Activated T-helper 2 cell treated with anti-CD3 and anti-CD28 coated beads, Interferon-gamma antibody, Interleukin-2, Interleukin-4, amounts not matched to agents 10 μg/mL and 5 μg/mL and 100 μg/mL, durations not matched to agents 14 hours and 24 hours and 36 hours (primary cell): ENCODE measurements around the gene PRDM13. TPM values are rescaled to one million over a fixed set of nuclear protein-coding genes. Genes with fewer than 3 reads are reported as not detected.
"Not testable (repeated sequence)": the region's sequence is repeated elsewhere in the genome, so short reads cannot be mapped to it uniquely, and the experiment has no call there.

Experiments used
- DNase-seq: peaks from one replicate; pipeline ENCODE4 v3.0.0; 2021; ENCODE audit warnings: low spot score
- H3K27ac Mint-ChIP-seq: one replicate; pipeline ENCODE4 v1.8.0; 2021; ENCODE audit warnings: mixed read lengths
- H3K27me3 Mint-ChIP-seq: one replicate; pipeline ENCODE4 v1.8.0; 2021; ENCODE audit warnings: low read depth, mixed read lengths
- H3K36me3 Mint-ChIP-seq: one replicate; pipeline ENCODE4 v1.8.0; 2021; ENCODE audit warnings: low read depth, mixed read lengths
- H3K4me1 Mint-ChIP-seq: one replicate; pipeline ENCODE4 v1.8.0; 2021; ENCODE audit warnings: low read depth, mixed read lengths
- H3K4me3 Mint-ChIP-seq: one replicate; pipeline ENCODE4 v1.8.0; 2021; ENCODE audit warnings: low read depth, mild to moderate bottlenecking, moderate library complexity, mixed read lengths
- H3K9me3 Mint-ChIP-seq: one replicate; pipeline ENCODE4 v1.8.0; 2021; ENCODE audit warnings: mixed read lengths
- intact Hi-C: fragments of 100-400 bp; cut with micrococcal nuclease; formaldehyde crosslinking; loops from one replicate; pipeline ENCODE4 v1.15.1; 2023
- total RNA-seq: library from RNA; stranded (reverse); gene quantifications from 2 replicates; pipeline ENCODE4 v1.2.3, GENCODE V29; 2022

PRDM13 gene
- total RNA-seq, 1 donor from 2014 or later = not detected

GRCh38 chr6:99618649-99619408 lies 12.2 kb downstream of the PRDM13 start:
- intact Hi-C loops = no loop called here
- Mint-ChIP-seq H3K27ac (no peak overlapping the region), H3K27me3 (peaks cover 81% of the 10 kb centered on the region)

GRCh38 chr6:99619409-99619762 lies 12.8 kb downstream of the PRDM13 start:
- no peak for DNase-seq
- intact Hi-C loops = no loop called here
- Mint-ChIP-seq H3K36me3 (no peaks in the 10 kb centered on the region), H3K27ac (no peak overlapping the region), H3K4me3 (no peak overlapping the region), H3K27me3 (peaks cover 84% of the 10 kb centered on the region), H3K9me3 (no peaks in the 10 kb centered on the region), H3K4me1 (peaks cover 6% of the 10 kb centered on the region)

More at GRCh38 chr6:99618649-99619408, 12.2 kb downstream of the PRDM13 start:
- peaks cover 7% of the 10 kb centered on the region for H3K4me1 Mint-ChIP-seq
- no peak for DNase-seq
- no peaks in the 10 kb centered on the region for H3K9me3 Mint-ChIP-seq
- H3K36me3 Mint-ChIP-seq = no peaks in the 10 kb centered on the region
- no peak overlapping the region for H3K4me3 Mint-ChIP-seq

- H3K27ac Mint-ChIP-seq, H3K9me3 Mint-ChIP-seq, intact Hi-C loops, H3K4me1 Mint-ChIP-seq, DNase-seq, H3K36me3 Mint-ChIP-seq, H3K4me3 Mint-ChIP-seq: not testable (repeated sequence)
- H3K27me3 Mint-ChIP-seq = peaks cover 70% of the 10 kb centered on the region
Measured at GRCh38 chr6:99622044-99622443, 15.4 kb downstream of the PRDM13 start.

GRCh38 chr6:99629293-99629692 lies 22.7 kb downstream of the PRDM13 start:
- DNase-seq = no peak
- intact Hi-C loops = no loop called here
- Mint-ChIP-seq H3K9me3 (no peaks in the 10 kb centered on the region), H3K27ac (no peak overlapping the region), H3K4me3 (no peak overlapping the region), H3K4me1 (no peaks in the 10 kb centered on the region), H3K27me3 (peaks cover 32% of the 10 kb centered on the region), H3K36me3 (no peaks in the 10 kb centered on the region)

DNA sequence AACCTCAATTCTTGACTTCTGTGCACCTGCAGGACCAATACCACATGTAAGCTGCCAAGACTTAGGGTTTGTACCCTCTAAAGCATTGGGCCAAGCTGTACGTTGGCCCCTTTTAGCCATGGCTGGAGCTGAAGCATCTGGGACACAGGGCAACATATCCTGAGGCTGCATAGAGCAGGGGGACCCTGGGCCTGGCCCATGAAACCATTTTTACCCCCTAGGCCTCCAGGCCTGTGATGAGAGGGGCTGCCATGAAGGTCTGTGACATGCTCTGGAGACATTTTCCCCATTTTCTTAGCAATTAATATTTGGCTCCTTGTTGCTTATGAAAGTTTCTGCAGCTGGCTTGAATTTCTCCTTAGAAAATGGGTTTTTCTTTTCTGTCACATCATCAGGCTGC lies 31.0 kb downstream of the PRDM13 start:
- Mint-ChIP-seq H3K36me3 (no peaks in the 10 kb centered on the region), H3K9me3 (peaks cover 12% of the 10 kb centered on the region), H3K4me1 (no peaks in the 10 kb centered on the region), H3K27ac (no peak overlapping the region), H3K4me3 (no peak overlapping the region), H3K27me3 (peaks cover 18% of the 10 kb centered on the region)
- DNase-seq = no peak
- intact Hi-C loops = no loop called here

DNA sequence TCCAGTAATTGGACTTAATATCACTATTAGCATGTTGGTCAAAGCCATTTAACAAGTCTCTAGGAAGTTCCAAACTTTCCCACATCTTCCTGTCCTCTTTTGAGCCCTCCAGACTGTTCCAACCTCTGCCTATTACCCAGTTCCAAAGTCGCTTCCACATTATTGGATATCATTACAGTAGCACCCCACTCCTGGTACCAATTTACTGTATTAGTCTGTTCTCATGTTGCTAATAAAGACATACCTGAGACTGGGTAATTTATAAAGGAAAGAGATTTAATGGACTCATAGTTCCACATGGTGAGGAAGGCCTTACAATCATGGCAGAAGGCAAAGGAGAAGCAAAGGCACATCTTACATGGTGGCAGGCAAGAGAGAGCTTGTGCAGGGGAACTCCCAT lies 31.7 kb downstream of the PRDM13 start:
- H3K36me3 Mint-ChIP-seq, H3K4me3 Mint-ChIP-seq, intact Hi-C loops, H3K27ac Mint-ChIP-seq, DNase-seq, H3K4me1 Mint-ChIP-seq: not testable (repeated sequence)
- H3K27me3 Mint-ChIP-seq = peaks cover 15% of the 10 kb centered on the region
- H3K9me3 Mint-ChIP-seq = peaks cover 12% of the 10 kb centered on the region

DNA sequence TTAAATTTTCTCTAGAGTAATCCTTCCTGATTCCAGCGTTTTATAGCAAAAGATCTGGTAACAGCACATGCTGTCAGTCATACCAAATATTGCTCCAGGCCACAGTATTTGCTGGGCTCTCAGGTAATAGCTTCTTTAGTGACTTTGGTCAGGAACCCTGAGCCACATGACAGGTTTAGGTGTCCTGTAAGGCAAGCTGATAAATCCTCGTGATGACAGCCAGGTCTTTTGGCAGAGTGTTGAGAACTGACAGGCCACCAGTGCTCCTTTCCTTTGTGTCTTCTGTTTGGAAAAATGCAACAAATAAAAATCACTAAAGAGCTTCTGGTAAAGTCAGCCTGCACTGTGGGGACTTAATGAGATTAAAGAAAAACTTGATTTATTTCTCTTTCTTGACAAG lies 34.6 kb downstream of the PRDM13 start:
- no peak for DNase-seq
- H3K4me1 Mint-ChIP-seq = no peaks in the 10 kb centered on the region
- no peaks in the 10 kb centered on the region for H3K36me3 Mint-ChIP-seq
- H3K27ac Mint-ChIP-seq = no peak overlapping the region
- no peak overlapping the region for H3K4me3 Mint-ChIP-seq
- peaks cover 12% of the 10 kb centered on the region for H3K9me3 Mint-ChIP-seq
- intact Hi-C loops = no loop called here
- H3K27me3 Mint-ChIP-seq = peaks cover 15% of the 10 kb centered on the region

GRCh38 chr6:99645986-99646385 lies 39.4 kb downstream of the PRDM13 start:
- Mint-ChIP-seq H3K27me3 (peaks cover 11% of the 10 kb centered on the region), H3K27ac (no peak overlapping the region), H3K4me3 (no peak overlapping the region), H3K36me3 (no peaks in the 10 kb centered on the region), H3K4me1 (no peaks in the 10 kb centered on the region), H3K9me3 (no peaks in the 10 kb centered on the region)
- intact Hi-C loops = no loop called here
- DNase-seq = no peak

- H3K9me3 Mint-ChIP-seq, DNase-seq, intact Hi-C loops, H3K4me1 Mint-ChIP-seq, H3K36me3 Mint-ChIP-seq, H3K27ac Mint-ChIP-seq, H3K4me3 Mint-ChIP-seq, H3K27me3 Mint-ChIP-seq: not testable (repeated sequence)
Measured at GRCh38 chr6:99650091-99650571, 43.5 kb downstream of the PRDM13 start.

DNA sequence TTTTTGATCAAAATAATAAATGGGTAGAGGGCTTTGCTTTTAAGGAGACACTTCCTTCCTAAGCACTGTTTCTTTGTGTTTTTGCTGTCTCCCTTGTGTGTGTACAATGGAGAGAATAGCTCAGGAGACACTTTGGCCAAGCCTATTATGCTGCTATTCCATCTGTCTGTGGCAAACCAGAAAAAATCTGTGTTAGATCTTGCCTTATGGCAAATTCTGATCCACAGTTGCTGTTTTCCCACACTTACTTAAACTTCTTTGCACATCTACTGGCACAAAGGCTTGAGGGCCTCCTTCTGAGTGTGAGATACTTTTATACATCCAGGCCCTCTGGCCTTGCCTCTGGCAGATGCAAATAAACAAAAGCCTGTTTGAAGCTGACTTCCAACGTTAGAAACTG lies 53.6 kb downstream of the PRDM13 start:
- H3K9me3 Mint-ChIP-seq = no peaks in the 10 kb centered on the region
- no peak overlapping the region for H3K27ac Mint-ChIP-seq
- no peaks in the 10 kb centered on the region for H3K4me1 Mint-ChIP-seq
- DNase-seq = no peak
- H3K36me3 Mint-ChIP-seq = no peaks in the 10 kb centered on the region
- intact Hi-C loops = no loop called here
- H3K27me3 Mint-ChIP-seq = no peaks in the 10 kb centered on the region
- no peak overlapping the region for H3K4me3 Mint-ChIP-seq

GRCh38 chr6:99661870-99662269 lies 55.2 kb downstream of the PRDM13 start:
- Mint-ChIP-seq H3K4me3 (no peak overlapping the region), H3K4me1 (no peaks in the 10 kb centered on the region), H3K36me3 (no peaks in the 10 kb centered on the region), H3K9me3 (no peaks in the 10 kb centered on the region), H3K27ac (no peak overlapping the region), H3K27me3 (no peaks in the 10 kb centered on the region)
- intact Hi-C loops = no loop called here
- no peak for DNase-seq

DNA sequence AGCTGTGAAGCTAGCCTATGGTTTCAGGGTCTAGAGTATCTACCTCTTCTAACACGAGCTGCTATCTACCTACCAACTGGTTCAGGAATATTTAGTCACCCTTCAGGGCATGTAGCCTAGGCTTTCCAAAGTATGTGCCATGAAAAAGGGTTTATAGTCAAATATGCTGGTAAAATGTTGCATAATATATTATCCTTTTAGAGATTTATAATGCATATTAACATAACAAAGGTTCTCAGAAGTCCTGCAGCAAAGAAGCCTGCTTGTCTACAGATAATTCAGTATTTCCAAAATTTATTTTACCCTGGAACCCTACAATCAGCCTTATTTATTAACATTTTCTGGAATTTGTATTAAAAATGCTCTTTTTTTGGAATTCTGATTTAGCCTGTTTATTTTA lies 56.0 kb downstream of the PRDM13 start:
- intact Hi-C loops = no loop called here
- no peaks in the 10 kb centered on the region for H3K9me3 Mint-ChIP-seq
- no peak overlapping the region for H3K27ac Mint-ChIP-seq
- no peaks in the 10 kb centered on the region for H3K36me3 Mint-ChIP-seq
- no peaks in the 10 kb centered on the region for H3K4me1 Mint-ChIP-seq
- DNase-seq = no peak
- no peak overlapping the region for H3K4me3 Mint-ChIP-seq
- H3K27me3 Mint-ChIP-seq = no peaks in the 10 kb centered on the region
